ENCODE measurements around the gene TLE1.

GRCh38 chr9:81552581-81552991 lies 136.8 kb downstream of the TLE1 start:
- TF ChIP-seq CTCF (IDR thresholded peaks at IDR 0.05): no peak
- TF ChIP-seq POLR2A (IDR thresholded peaks at IDR 0.05): no peak
- TF ChIP-seq POLR2AphosphoS5 (IDR thresholded peaks at IDR 0.05): no peak
- no peak for TF ChIP-seq EP300 (IDR thresholded peaks at IDR 0.05; ENCODE audit: low read depth)

Measured in transverse colon (tissue), 4 donors.